HG03108 (cell line): ENCODE data around the gene CXCR3.
"Not testable (repeated sequence)": the region's sequence is repeated elsewhere in the genome, so short reads cannot be mapped to it uniquely, and the experiment has no call there.

Source experiments
- ATAC-seq: cut with Tn5 transposase; IDR thresholded peaks from one replicate; pipeline ENCODE4 v1.9.1; 2021; ENCODE audit warnings: moderate library complexity; ENCODE audit not compliant: unreplicated experiment

CXCR3 gene

DNA sequence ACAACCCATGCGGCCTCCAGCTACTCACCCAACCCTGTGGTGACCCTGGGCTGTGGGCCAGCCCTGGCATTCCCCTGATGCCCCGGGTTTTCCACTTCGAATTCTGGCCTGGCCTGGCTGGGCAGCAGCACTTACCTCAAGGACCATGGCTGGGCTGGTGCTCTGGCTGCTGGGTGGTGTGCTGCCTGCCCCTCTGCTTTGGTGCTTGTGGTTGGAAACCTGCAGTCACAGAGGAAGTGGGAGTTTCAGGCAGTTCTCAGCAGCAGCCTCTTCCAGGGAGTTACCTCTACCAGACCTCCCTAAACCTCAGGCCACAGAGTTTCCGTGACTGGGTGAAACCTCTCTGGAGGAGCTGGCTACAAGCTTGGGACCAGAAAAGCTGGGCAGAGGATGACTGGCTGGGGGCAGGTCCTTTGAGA lies at the start of gene CXCR3:
Gene CXCR3 (minus strand): TSS at position 209 of the 419 bp plus-strand sequence. CDS start 62 bp downstream, at position 147.
- ATAC-seq, result peak; percentile 57

DNA sequence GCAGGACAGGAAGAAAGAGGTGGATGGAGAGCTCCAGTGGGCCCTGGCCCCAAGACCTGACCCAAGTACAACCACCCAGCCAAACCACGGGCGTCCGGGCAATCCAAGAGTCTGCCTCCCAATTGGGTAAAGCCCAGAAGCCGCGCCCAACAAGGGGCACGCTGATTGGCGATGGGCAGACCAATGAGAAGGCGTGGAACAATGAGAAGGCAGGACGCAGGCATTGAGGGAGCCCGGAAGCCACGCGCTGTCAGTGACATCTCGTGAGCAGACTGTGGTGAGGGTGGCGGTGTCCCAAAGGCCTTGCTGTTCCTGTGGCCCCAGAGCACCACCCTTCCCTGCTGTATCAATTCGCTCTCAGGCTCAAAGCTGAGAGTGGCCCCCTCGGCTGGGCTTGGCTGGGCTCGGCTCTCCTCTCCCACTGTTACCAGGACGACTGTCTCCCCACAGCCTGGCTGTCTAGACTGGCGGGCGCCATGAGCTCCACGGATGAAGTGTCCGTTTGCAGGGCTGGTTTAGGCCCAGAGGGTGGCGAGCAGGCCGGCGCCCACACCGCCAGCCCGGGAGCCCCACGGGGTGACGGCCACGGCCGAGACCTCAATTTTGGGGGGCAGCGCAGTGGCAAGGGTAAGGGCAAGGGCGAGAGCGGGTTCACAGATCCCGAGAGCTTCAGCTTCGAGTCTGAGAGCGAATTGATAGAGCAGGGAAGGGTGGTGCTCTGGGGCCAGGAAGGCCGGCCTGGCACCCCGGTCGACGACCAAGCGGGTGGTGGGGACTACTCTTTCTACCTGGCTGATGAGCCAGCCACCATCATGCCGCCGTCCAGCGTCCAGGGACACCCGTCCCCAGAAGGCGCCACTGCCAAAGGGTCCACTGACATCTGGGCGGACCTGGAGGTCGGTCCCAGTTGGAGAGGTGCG lies 49.3 kb upstream of the CXCR3 start, which contains the start of gene LOC101059915:
Gene LOC101059915 (plus strand): TSS at position 219 of the 920 bp plus-strand sequence.
- ATAC-seq, result no peak

DNA sequence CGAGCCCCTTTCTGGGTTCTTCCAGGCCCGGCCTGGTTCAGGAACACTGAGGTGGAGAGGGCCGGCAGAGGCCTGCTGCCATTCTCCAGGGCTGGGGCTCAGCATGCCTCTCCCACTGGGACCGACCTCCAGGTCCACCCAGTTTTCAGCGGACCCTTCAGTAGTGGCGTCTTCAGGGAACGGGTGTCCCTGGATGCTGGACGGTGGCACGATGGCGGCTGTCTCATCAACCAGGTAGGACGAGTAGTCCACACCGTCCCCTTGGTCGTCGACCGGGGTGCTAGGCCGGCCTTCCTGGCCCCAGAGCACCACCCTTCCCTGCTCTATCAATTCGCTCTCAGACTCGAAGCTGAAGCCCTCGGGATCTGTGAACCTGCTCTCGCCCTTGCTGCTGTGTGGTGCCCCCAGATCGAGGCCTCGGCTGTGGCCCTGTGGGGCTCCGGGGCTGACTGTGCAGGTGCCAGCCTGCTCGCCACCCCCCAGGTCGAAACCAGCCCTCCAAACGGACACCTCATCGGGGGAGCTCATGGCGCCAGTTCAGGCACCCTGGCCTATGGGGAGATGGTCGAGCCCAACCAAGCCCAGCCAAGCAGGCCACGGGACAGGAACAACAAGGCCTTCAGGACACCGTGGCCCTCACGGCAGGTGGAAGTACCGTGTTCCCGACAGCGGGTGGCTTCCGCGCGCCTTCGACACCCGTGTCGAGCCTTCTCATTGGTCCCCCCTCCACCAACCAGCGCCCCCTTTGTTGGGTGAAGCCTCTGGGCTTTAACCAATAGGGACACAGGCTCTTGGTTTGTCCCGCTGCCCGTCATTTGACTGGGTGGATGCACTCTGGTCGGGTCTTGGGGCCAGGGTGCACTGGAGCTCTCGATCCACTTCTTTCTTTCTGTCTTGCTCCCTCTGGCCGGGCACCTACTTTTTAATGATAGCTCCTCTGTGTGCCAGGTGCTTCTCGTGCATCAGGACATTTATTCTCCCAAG lies 48.2 kb upstream of the CXCR3 start:
- ATAC-seq, result no peak

DNA sequence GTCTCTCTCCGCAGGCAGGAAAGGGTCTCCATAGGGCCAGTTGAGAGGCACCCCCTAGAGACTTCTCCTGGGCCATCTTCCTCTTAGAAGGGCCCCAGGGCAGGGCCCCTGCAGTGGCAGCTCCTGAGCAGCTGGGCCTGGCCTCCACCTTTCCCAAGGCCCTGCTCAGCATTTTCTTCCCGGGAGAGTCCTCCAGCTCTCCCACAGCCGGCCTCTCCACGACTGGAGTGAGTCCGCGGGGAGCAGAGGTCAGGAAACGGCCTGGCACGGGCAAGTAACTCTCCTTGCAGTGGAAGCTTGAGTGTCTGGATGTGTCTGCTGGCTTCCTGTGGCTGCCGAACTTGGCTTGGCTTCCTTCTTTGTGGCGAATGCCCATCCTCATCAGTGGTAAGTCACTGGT lies 47.4 kb upstream of the CXCR3 start:
- no peak for ATAC-seq

DNA sequence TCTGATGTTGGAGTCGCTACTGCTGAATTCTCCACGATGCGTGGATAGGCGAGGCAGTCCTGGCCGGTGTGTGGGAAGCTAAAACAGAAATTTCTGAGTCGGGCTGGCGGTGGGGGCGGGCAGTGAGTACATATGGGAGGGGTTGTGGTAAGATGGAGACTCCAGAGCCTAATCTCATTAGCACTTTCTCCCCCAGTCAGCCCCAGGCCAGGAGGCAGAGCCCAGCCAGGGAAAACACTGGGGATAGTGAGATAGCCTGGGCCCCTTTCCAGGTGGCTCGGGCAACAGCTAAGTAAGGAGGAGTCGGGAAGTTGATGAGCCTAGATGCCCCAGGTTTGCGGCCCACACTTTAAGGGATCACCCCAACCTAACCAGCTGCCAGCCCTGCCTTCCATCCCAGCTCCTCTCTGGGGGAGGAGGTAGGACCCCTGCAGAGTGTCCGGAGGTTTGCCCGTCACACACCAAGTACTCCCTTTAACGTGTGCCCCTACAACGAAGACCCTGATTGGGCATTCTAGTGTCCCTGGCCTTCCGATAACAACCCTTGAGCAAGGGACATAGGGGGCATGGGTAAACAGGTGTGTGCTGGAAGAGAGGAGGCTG lies 46.7 kb upstream of the CXCR3 start:
- no peak for ATAC-seq

DNA sequence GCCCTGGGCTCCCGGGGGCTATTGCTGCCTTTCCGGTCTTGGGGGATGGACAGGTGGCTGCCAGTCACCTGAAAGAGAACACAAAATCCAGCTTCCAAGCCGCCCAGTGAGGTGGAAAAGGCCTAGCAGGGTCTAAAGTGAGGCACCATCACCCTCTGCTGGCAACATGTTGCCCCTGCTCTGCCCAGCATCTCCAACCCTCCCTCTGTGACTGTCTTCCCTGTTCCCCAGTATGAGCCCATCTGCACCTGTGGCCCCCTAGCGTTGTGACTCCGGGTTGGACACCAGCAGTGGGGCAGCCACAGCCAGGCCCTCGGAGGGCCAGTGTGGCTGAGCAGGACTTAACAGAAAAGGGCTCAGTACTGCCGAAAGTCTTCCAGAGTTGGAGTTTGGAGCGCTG lies 45.9 kb upstream of the CXCR3 start:
- peak; percentile 52 for ATAC-seq

DNA sequence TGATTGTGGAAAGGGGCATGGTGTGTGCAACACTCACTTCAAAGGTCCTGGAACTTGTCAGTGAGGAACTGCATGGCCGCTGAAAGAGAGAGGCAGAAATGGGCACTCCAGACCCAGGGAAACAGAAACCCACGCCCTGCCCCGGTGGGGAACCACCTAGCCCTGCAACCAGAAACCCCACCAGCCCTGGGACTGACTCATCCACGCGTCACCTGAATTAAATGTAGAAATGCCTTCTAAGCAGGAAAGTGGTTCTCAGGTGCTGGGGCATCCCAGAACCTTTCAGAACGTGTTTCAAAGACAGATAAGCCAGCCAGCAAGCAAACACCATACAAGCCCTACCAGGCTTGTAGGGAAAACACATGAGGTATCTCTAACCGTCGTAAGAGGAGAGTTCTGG lies 44.9 kb upstream of the CXCR3 start:
- not testable (repeated sequence) for ATAC-seq

DNA sequence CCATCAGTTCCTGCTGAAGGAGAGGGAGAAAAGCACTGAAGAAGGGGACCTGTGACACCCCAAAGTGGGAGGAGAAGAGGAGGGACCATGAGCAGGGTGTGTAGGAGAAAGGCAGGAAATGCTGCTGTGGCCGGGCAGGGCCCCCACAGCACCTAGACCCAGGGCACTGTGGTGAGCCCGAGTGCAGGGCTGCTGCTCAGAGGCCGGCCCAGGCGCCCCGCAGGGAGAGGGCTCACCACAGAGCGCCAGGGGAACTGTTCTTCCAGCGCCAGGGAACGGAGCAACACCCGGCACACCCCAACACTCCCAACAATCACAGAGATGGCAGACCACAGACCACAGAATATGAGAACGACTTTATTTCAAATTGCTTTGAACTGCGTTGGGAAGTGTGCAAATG lies 44.3 kb upstream of the CXCR3 start:
- ATAC-seq, result not testable (repeated sequence)

DNA sequence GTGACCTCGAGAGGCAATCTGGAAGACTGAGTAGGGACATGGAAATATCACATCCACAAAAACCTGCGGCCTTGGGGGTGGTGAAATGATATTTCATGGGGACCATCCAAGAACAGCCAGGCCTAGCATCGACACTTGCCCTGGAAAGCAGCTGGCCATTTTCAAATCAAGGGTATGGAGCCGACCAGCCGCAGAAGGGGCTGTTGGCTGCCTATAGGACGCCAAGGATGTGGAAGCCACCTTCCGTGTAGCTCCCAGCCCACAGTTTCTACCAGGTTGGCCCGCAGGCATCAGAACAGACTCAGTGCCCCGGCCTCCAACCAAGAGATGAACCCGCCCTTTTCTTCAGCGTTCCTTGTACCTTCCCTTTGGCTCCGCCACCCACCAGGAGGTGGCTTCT lies 43.6 kb upstream of the CXCR3 start:
- no peak for ATAC-seq

DNA sequence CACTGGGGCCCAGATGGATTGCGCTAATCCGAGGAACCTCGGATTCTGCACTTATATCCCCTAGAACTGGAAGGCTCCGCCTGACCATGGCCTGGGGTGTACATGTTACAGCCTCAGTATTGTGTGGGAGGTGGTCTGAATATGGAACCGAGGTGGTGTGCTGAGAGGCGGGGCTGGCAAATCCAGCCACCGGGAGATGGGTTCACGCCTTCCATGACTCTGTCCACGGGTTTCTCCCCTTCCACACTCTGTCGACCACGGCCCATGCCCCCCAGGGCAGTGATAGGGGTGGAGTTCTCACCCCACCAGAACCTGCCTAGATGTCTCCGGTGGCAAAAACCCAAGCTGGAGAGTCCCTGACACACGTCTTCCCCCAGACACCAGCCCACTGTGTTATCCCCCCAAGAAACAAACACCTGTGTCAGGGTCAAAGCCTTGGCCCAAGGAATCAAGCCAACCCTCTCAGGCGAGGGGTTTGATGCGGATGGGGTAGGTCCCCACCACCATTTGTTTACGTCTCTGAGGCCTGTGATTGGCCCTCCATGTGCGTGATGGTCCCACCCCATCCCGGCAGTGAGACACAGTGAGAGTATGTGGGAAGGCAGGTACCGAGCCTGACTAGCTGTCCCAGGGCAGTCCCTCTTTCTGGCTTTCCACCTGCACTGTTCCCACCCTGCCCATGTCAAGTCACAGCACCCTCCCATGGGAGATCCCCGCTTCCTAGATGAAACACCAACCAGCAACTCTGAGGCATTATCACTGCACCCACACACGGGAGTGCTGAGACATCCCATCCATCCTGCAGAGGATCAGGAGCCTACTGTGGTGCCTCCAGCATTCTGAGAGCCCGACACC lies 42.5 kb upstream of the CXCR3 start:
- no peak for ATAC-seq

DNA sequence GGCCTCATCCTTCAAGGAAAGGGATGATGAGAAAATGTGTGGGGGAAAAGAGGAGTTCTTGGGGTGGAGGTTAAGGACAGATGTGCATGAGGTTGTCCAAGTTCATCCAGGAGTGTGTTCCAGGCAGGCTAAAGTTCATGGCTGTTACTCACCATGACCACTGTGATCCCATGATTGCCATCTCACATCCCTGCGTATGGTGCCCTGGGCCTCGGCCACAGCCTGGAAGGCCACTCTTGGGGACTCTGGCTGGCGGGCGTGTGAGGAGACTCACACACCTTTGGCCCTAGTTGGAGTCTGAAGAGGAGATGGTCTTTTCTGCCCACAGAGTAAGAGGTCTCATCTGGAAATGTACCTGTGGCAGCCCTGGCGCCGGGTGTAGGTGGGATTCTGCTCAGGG lies 41.6 kb upstream of the CXCR3 start:
- no peak for ATAC-seq

DNA sequence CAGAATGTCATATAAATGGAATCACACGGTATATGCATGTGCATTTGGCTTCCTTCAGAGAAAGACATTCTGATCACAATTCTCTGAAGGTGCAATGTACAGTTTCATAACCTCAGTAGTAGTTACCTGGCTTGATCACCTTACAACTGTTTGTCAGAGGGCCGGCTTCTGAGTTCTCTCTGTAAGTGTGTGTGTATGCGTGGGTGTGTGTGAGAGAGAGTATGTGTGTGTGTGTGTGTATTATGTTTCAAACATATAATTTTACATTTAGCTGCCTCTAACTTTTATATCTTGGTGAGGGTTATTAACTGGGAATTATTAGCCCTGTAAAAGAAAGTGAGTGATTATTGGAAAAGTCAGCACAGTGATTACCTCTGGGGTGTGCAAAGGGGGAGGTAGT lies 41.0 kb upstream of the CXCR3 start:
- no peak for ATAC-seq

DNA sequence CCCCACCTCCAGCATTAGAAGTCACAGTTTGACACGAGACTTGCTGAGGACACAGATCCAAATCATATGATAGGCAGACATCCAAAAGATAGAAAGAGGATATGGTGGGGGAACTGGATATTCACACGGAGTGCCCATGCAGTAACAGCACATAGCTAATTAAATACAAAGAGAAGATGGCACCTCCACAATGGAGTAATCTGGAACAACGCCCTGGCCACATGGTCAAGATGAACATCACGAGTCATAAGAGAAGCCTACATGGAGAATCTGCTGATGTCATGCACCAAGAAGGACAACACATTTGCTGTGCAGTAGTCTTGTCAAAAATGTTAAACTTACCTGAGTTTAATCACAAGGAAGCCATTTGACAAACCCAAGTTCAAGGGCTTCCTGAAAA lies 39.0 kb upstream of the CXCR3 start:
- no peak for ATAC-seq

DNA sequence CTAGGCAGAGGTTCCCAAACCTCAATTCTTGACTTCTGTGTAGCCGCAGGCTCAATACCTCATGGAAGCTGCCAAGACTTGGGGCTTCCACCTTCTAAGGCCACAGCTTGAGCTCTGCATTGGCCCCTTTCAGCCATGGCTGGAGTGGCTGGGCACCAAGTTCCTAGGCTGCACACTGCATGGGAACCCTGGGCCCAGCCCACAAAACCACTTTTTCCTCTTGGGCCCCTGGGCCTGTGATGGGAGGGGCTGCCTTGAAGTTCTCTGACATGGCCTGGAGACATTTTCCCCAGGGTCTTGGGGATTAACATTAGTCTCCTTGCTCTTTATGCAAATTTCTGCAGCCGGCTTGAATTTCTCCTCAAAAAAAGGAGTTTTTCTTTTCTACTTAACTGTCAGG lies 35.0 kb upstream of the CXCR3 start:
- no peak for ATAC-seq

DNA sequence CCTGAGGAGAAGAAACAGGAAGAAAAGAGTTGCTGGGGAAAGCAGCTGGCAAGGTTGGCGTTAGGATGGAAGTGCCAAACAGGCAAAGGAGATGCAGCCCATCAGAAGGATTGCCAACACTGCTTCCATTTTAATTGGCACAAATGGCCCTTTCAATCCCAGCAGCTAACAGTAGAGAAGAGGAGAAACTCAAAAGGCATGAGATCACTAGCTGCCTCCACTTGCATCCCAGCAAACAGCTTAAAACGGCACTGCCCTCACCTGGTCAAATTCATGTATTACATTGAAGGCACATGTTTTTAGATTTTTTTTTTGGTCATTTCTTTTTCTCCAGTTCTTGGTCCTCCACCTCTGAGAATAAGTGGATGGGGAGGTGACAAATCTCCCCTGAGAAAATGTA lies 34.1 kb upstream of the CXCR3 start:
- no peak for ATAC-seq

DNA sequence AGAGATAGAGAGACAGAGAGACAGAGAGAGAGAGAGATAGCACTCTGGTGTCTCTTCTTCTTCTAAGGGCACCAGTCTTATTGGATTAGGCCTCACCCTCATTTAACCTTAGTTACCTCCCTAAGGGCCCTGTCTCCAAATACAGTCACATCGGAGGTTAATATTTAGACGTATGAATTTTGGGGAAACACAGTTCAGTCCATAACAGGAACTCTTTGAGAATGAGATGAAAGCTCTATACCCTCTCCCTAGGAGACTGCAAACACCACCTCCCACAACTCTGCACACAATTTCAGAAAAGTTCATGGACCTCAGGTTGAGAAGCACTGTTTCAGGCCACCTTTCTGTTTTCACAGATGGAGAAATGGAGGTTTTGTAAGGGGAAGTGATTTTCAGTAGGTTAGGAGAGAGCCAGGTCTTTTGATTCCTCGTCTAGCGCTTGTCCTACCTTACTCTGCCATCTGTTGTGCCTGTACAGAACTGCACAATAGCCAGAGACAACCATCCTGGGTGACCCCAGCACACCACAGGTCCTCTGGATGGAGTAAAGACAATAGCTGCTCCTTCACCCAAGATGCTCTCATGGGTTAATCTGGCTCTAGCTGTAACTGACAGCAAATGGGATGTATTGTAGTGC lies 32.1 kb upstream of the CXCR3 start:
- peak; percentile 92 for ATAC-seq

DNA sequence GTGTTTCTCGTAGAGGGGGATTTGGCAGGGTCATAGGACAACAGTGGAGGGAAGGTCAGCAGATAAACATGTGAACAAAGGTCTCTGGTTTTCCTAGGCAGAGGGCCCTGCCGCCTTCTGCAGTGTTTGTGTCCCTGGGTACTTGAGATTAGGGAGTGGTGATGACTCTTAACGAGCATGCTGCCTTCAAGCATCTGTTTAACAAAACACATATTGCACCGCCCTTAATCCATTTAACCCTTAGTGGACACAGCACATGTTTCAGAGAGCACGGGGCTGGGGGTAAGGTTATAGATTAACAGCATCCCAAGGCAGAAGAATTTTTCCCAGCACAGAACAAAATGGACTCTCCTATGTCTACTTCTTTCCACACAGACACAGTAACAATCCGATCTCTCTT lies 26.1 kb upstream of the CXCR3 start:
- not testable (repeated sequence) for ATAC-seq

DNA sequence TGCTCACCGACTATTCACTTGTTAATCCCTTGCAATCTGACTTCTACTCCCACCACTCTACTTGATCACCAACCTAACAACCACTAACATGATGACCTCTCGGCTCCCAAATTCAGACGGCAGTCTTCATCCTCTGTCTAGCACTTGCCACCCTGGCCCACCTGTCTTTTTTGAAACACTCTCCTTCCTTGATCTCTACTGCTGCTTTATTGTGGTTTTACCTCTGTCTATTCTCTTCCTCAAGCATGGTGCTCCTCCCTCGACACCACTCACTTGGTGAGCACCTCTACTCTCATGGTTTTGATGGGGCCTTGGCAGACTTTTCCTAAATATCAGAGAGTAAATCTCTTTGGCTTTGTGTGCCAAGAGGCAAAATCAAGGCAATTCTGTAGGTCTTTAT lies 21.7 kb upstream of the CXCR3 start:
- no peak for ATAC-seq

DNA sequence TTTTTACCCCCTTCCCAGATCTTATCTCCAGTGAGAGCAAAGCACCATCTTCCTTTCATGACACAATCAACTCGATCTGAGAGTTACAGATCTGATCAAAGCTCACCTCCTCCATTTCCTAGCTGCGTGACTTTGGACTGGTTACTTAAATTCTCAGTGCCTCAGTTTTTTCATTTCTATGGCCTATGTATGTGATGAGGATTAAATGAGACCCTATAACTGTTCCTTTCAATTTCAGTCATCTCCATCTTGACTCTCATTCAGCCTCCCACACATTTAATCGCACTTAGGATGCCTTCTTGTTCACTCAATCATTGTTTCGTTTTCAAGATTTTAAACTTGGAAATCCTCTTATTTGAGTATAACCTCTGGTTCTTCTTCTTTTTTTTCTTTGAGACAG lies 20.1 kb upstream of the CXCR3 start:
- no peak for ATAC-seq

DNA sequence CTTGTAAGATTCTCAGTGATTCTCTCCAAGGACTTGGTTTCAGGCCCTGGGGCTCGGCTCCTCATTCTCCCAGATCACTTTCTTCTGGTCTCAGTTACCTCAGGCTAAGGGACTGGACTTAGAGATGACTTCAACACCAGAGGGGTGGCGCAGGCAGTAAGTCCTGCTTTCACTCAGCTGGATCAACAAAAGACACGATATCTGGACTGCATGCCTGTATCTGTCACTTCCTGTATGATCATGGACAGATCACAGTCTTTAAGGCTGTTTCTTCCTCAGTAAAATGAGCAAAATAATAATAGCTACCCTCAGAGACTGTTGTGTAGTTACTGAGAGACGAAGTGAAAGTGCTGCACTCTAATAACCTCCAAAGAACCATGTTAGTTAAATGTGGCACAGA lies 19.5 kb upstream of the CXCR3 start:
- ATAC-seq, result no peak
